Cardiac fibroblast (primary cell): ENCODE measurements around the gene PRDM11.

ENCODE experiments used
- DNase-seq, 2 donors: peaks; one replicate each; pipeline versions ENCODE4 v3.0.0 to v3.0.0-alpha.2; 2010; ENCODE audit warnings: low read depth in 2 of 2
- H3K4me3 ChIP-seq, 2 donors: replicated peaks in 1 of 2; 1 replicate in 1 of 2; 2 replicates in 1 of 2; pipeline ENCODE4 v1.5.1; 2011; ENCODE audit warnings: low read depth in 2 of 2, low read length in 2 of 2, mild to moderate bottlenecking in 2 of 2, moderate library complexity in 1 of 2
- TF ChIP-seq, protein P1 (sequence below): IDR thresholded peaks from one replicate; pipeline ENCODE4 v1.5.1; 2011; ENCODE audit warnings: low read depth, mild to moderate bottlenecking, low read length, inconsistent platforms

Gene PRDM11

GRCh38 chr11:45258982-45259530, 112.6 kb downstream of the PRDM11 start:
- DNase-seq, result no peak
- TF ChIP-seq, protein P1, sequence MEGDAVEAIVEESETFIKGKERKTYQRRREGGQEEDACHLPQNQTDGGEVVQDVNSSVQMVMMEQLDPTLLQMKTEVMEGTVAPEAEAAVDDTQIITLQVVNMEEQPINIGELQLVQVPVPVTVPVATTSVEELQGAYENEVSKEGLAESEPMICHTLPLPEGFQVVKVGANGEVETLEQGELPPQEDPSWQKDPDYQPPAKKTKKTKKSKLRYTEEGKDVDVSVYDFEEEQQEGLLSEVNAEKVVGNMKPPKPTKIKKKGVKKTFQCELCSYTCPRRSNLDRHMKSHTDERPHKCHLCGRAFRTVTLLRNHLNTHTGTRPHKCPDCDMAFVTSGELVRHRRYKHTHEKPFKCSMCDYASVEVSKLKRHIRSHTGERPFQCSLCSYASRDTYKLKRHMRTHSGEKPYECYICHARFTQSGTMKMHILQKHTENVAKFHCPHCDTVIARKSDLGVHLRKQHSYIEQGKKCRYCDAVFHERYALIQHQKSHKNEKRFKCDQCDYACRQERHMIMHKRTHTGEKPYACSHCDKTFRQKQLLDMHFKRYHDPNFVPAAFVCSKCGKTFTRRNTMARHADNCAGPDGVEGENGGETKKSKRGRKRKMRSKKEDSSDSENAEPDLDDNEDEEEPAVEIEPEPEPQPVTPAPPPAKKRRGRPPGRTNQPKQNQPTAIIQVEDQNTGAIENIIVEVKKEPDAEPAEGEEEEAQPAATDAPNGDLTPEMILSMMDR, result no peak
- no peak overlapping the region for H3K4me3 ChIP-seq

DNA sequence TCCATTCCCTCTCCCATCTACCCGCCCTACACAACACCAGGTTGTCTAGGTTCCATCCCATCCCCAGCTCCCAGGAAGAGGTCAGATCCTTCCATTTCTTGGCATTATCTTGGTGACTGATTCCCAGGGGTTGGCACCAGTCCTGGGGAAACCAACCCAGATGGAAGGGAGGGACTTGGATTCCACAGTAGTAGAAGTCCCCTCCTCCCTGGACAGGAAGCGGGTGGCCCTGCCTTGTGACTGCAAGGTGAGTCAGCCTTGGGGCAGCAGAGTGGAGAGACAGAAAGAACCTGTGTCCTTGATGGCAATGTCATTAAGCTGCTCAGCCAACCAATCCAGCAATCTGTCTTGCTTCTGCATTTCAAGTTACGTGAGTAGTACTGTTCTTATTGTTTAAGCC, 113.2 kb downstream of the PRDM11 start:
- TF ChIP-seq, protein P1, result no peak
- no peak for DNase-seq
- no peak overlapping the region for H3K4me3 ChIP-seq

DNA sequence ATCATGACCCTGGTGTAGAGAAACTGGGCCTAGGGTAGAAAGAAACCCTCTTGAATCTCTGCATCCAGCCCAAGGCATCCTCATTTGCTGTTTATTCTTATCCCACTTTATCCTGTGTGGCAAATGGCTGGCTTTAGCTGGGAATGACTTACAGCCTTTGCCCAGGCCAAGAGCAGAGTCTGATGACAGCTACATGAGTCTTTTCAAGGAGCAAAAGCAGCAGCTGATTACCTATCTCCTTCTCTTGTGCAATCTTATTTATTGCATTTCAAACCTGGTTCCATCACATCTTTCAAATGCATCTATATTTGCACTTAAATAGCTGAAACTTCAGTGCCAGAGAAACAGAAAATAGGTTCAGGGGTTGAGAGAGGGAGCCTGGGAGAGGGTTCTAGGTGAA, 113.6 kb downstream of the PRDM11 start:
- TF ChIP-seq, protein P1, result no peak
- DNase-seq, result no peak
- no peak overlapping the region for H3K4me3 ChIP-seq

DNA sequence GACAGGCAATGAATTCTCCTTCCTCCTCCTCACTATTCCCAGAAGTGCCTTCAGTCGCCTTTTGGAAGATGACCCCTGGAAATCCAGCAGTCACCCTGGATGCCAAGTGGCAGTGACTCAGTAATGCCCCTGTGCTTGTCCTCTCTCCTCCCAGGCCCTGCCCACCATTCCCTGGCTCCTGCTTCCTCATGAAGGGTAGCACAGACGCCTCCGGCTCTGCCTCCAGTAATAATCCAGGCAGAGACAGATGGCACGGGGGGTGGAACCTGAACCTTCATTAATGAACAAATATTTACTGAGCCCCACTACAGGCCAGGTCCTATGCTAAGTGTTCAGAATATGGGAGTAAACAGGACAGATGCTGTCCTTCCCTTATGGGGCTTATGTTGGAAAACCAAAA, 116.5 kb downstream of the PRDM11 start:
- no peak overlapping the region for H3K4me3 ChIP-seq
- TF ChIP-seq, protein P1, result no peak
- no peak for DNase-seq

GRCh38 chr11:45263773-45264172, 117.3 kb downstream of the PRDM11 start:
- H3K4me3 ChIP-seq, result no peak overlapping the region
- TF ChIP-seq, protein P1, result no peak
- no peak for DNase-seq

DNA sequence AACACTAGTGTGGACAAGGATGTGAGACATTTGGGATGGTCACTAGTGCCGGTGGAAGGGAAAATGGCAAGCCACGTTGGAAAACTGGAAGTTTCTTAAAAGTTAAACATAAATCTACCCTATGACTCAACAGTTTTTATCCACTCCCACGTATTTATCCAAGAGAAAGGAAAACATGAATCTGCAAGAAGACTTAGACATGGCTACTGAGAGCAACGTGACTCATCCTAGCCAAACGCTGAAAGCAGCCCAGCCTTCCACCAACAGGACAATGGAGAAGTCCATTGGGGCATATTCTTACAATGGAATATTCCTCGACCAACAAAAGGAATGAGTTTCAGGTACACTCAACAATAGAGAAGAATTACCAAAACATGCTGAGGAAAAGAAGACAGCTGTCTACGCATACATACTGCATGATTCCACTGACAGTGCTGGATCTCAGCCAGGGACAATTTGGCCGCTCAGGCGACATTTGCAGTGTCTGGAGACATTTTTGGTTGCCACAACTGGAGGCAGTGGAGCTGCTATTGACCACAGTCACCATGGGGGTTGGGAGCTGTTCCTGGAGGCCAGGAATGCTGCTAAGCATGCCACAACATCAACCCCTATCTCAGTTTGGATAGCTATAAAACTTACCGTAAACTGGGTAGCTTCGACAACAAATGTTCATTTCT, 118.5 kb downstream of the PRDM11 start:
- H3K4me3 ChIP-seq, result no peak overlapping the region
- peak; percentile 76 to 97 for DNase-seq
- TF ChIP-seq, protein P1, result no peak
